ENCODE measurements around the gene ZNF700. TPM values are rescaled to one million over a fixed set of nuclear protein-coding genes. Genes with fewer than 3 reads are reported as not detected.
"Not testable (repeated sequence)": the region's sequence is repeated elsewhere in the genome, so short reads cannot be mapped to it uniquely, and the experiment has no call there.

Gene ZNF700
- total RNA-seq, 2 donors from 2014 or later: 11.6 to 19.2 TPM

DNA sequence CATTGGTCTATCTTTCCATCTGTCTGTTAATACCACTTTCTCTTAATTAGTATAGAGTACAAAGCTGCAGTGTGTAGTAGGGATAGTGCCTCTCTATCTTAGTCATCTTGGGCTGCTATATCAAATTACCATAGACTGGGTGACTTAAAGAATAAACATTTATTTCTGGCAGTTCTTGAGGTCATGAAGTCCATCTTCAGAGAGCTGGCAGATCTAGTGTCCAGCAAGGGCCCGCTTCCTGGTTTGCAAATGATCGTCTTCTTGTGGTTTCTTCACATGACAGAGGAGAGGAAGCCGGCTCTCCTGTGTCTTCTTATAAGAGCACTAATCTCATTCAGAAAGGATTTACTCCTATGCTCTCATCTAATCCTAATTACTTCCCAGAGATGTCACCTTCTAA, 6.1 kb downstream of the ZNF700 start:
- Histone ChIP-seq H3K9me3 (ENCODE audit: control insufficient read depth, low read length) (peaks cover 64% of the 10 kb centered on the region), H3K4me1 (ENCODE audit: control insufficient read depth, insufficient read depth, low read length) (no peaks in the 10 kb centered on the region), H3K27me3 (ENCODE audit: control insufficient read depth, insufficient read depth, low read length, poor library complexity, severe bottlenecking) (no peaks in the 10 kb centered on the region), H3K27ac (ENCODE audit: low read depth, low read length) (no peak overlapping the region), H3K9ac (ENCODE audit: extremely low read depth, low read length, poor library complexity, severe bottlenecking) (no peak overlapping the region), H3K36me3 (ENCODE audit: control insufficient read depth, insufficient read depth, low read length) (peaks cover 28% of the 10 kb centered on the region), H3K4me3 (ENCODE audit: low read length) (no peak overlapping the region)
- Mint-ChIP-seq H3K4me1 (peaks cover 1% of the 10 kb centered on the region), H3K9me3 (peaks cover 80% of the 10 kb centered on the region), H3K27me3 (ENCODE audit: insufficient read depth) (peaks cover under 1% of the 10 kb centered on the region), H3K36me3 (ENCODE audit: low read depth) (peaks cover 80% of the 10 kb centered on the region), H3K27ac (no peak overlapping the region), H3K4me3 (no peak overlapping the region)
- DNase-seq: no peak
- 91 to 95% methylated on average over 2 of the region's 3 CpGs for WGBS, 2 experiments (ENCODE audit: insufficient coverage in 1 of 2, insufficient read length in 1 of 2)
- TF ChIP-seq, protein P1, sequence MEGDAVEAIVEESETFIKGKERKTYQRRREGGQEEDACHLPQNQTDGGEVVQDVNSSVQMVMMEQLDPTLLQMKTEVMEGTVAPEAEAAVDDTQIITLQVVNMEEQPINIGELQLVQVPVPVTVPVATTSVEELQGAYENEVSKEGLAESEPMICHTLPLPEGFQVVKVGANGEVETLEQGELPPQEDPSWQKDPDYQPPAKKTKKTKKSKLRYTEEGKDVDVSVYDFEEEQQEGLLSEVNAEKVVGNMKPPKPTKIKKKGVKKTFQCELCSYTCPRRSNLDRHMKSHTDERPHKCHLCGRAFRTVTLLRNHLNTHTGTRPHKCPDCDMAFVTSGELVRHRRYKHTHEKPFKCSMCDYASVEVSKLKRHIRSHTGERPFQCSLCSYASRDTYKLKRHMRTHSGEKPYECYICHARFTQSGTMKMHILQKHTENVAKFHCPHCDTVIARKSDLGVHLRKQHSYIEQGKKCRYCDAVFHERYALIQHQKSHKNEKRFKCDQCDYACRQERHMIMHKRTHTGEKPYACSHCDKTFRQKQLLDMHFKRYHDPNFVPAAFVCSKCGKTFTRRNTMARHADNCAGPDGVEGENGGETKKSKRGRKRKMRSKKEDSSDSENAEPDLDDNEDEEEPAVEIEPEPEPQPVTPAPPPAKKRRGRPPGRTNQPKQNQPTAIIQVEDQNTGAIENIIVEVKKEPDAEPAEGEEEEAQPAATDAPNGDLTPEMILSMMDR (conservative IDR thresholded peaks at IDR 0.05): no peak

- no peak for DNase-seq
- Mint-ChIP-seq H3K4me1 (no peaks in the 10 kb centered on the region), H3K36me3 (ENCODE audit: low read depth) (peaks cover 83% of the 10 kb centered on the region), H3K27ac (no peak overlapping the region), H3K4me3 (no peak overlapping the region), H3K9me3 (peaks cover 83% of the 10 kb centered on the region), H3K27me3 (ENCODE audit: insufficient read depth) (no peaks in the 10 kb centered on the region)
- TF ChIP-seq, protein P1 (conservative IDR thresholded peaks at IDR 0.05): no peak
- H3K36me3 ChIP-seq (ENCODE audit: control insufficient read depth, insufficient read depth, low read length): peaks cover 28% of the 10 kb centered on the region
- WGBS, 2 experiments (ENCODE audit: insufficient coverage in 1 of 2, insufficient read length in 1 of 2): 80 to 88% methylated on average over 3 of the region's 3 CpGs
- H3K4me1 ChIP-seq (ENCODE audit: control insufficient read depth, insufficient read depth, low read length): no peaks in the 10 kb centered on the region
- H3K27me3 ChIP-seq (ENCODE audit: control insufficient read depth, insufficient read depth, low read length, poor library complexity, severe bottlenecking): no peaks in the 10 kb centered on the region
- H3K4me3 ChIP-seq (ENCODE audit: low read length): no peak overlapping the region
- no peak overlapping the region for H3K9ac ChIP-seq (ENCODE audit: extremely low read depth, low read length, poor library complexity, severe bottlenecking)
- no peak overlapping the region for H3K27ac ChIP-seq (ENCODE audit: low read depth, low read length)
- H3K9me3 ChIP-seq (ENCODE audit: control insufficient read depth, low read length): peaks cover 64% of the 10 kb centered on the region
Measured at GRCh38 chr19:11931513-11931912, 6.6 kb downstream of the ZNF700 start.

DNA sequence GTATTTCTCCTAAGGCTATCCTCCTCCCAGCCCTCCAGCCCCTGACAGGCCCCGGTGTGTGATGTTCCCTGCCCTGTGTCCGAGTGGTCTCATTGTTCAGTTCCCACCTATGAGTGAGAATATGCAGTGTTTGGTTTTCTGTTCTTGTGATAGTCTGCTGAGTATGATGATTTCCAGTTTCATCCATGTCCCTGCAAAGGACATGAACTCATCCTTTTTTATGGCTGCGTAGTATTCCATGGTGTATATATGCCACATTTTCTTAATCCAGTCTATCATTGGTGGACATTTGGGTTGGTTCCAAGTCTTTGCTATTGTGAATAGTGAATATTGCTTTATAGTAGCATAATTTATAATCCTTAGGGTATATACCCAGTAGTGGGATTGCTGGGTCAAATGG, 10.9 kb downstream of the ZNF700 start:
- H3K27ac Mint-ChIP-seq; H3K27ac ChIP-seq (ENCODE audit: low read depth, low read length); H3K4me1 Mint-ChIP-seq; H3K27me3 Mint-ChIP-seq (ENCODE audit: insufficient read depth); H3K9ac ChIP-seq (ENCODE audit: extremely low read depth, low read length, poor library complexity, severe bottlenecking); H3K4me1 ChIP-seq (ENCODE audit: control insufficient read depth, insufficient read depth, low read length); DNase-seq; H3K4me3 Mint-ChIP-seq; H3K27me3 ChIP-seq (ENCODE audit: control insufficient read depth, insufficient read depth, low read length, poor library complexity, severe bottlenecking); H3K4me3 ChIP-seq (ENCODE audit: low read length): not testable (repeated sequence)
- peaks cover 93% of the 10 kb centered on the region for H3K9me3 Mint-ChIP-seq
- Histone ChIP-seq H3K36me3 (ENCODE audit: control insufficient read depth, insufficient read depth, low read length) (peaks cover 19% of the 10 kb centered on the region), H3K9me3 (ENCODE audit: control insufficient read depth, low read length) (peaks cover 51% of the 10 kb centered on the region)
- H3K36me3 Mint-ChIP-seq (ENCODE audit: low read depth): peaks cover 77% of the 10 kb centered on the region
- 92% methylated on average over 3 of the region's 3 CpGs; no CpG with 5 or more reads in 1 of the 2 experiments for WGBS, 2 experiments (ENCODE audit: insufficient coverage in 1 of 2, insufficient read length in 1 of 2)

GRCh38 chr19:11938383-11938782, 13.5 kb downstream of the ZNF700 start:
- not testable (repeated sequence) for H3K27ac Mint-ChIP-seq

DNA sequence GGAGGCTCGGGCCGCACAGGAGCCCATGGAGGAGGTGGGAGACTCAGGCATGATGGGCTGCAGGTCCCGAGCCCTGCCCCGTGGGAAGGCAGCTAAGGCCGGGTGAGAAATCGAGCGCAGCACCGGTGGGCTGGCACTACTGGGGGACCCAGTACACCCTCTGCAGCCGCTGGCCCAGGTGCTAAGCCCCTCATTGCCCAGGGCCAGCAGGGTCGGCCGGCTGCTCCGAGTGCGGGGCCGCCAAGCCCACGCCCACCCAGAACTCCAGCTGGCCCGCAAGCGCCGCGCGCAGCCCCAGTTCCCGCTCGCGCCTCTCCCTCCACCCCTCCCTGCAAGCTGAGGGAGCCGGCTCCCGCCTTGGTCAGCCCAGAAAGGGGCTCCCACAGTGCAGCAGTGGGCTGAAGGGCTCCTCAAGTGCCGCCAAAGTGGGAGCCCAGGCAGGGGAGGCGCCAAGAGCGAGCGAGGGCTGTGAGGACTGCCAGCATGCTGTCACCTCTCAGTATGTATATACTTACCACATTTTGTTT, 16.5 kb downstream of the ZNF700 start:
- H3K9ac ChIP-seq (ENCODE audit: extremely low read depth, low read length, poor library complexity, severe bottlenecking); H3K4me3 Mint-ChIP-seq; H3K27ac Mint-ChIP-seq; H3K27me3 ChIP-seq (ENCODE audit: control insufficient read depth, insufficient read depth, low read length, poor library complexity, severe bottlenecking); H3K27ac ChIP-seq (ENCODE audit: low read depth, low read length); DNase-seq; H3K4me1 ChIP-seq (ENCODE audit: control insufficient read depth, insufficient read depth, low read length); H3K27me3 Mint-ChIP-seq (ENCODE audit: insufficient read depth); H3K4me1 Mint-ChIP-seq: not testable (repeated sequence)
- Histone ChIP-seq H3K36me3 (ENCODE audit: control insufficient read depth, insufficient read depth, low read length) (peaks cover 51% of the 10 kb centered on the region), H3K4me3 (ENCODE audit: low read length) (peak overlapping the region; percentile 56), H3K9me3 (ENCODE audit: control insufficient read depth, low read length) (peaks cover 64% of the 10 kb centered on the region)
- 97 to 100% methylated on average over 7 to 26 of the region's 29 CpGs for WGBS, 2 experiments (ENCODE audit: insufficient coverage in 1 of 2, insufficient read length in 1 of 2)
- peaks cover 95% of the 10 kb centered on the region for H3K9me3 Mint-ChIP-seq
- H3K36me3 Mint-ChIP-seq (ENCODE audit: low read depth): peaks cover 78% of the 10 kb centered on the region

More at GRCh38 chr19:11938383-11938782, 13.5 kb downstream of the ZNF700 start:
- H3K4me3 Mint-ChIP-seq; H3K4me1 Mint-ChIP-seq; H3K4me1 ChIP-seq (ENCODE audit: control insufficient read depth, insufficient read depth, low read length); H3K27ac ChIP-seq (ENCODE audit: low read depth, low read length); H3K27me3 ChIP-seq (ENCODE audit: control insufficient read depth, insufficient read depth, low read length, poor library complexity, severe bottlenecking); H3K27me3 Mint-ChIP-seq (ENCODE audit: insufficient read depth); DNase-seq; H3K9ac ChIP-seq (ENCODE audit: extremely low read depth, low read length, poor library complexity, severe bottlenecking); H3K4me3 ChIP-seq (ENCODE audit: low read length): not testable (repeated sequence)
- Mint-ChIP-seq H3K9me3 (peaks cover 93% of the 10 kb centered on the region), H3K36me3 (ENCODE audit: low read depth) (peaks cover 75% of the 10 kb centered on the region)
- peaks cover 54% of the 10 kb centered on the region for H3K9me3 ChIP-seq (ENCODE audit: control insufficient read depth, low read length)
- 100% methylated on average over 1 to 3 of the region's 3 CpGs for WGBS, 2 experiments (ENCODE audit: insufficient coverage in 1 of 2, insufficient read length in 1 of 2)
- H3K36me3 ChIP-seq (ENCODE audit: control insufficient read depth, insufficient read depth, low read length): peaks cover 31% of the 10 kb centered on the region

Measured in endodermal cell (in vitro differentiated cells).